Spleen (tissue), 11 donors: Measurements from ENCODE around the gene SPHK1. TPM values are rescaled to one million over a fixed set of nuclear protein-coding genes. Genes with fewer than 3 reads are reported as not detected.

ENCODE experiments used
- DNase-seq: peaks from one replicate; pipeline ENCODE4 v3.0.0-alpha.2; 2020
- H3K27ac ChIP-seq, 8 donors: fragments of 200-600 bp; sonication (generic) in 7 of 8; 1 replicate in 4 of 8; 2 replicates in 4 of 8; pipeline versions ENCODE4 v1.5.0 to v1.8.0; 2016 to 2021; ENCODE audit warnings: inconsistent platforms in 4 of 8, mild to moderate bottlenecking in 4 of 8, moderate library complexity in 1 of 8
- H3K27me3 ChIP-seq, 7 donors: fragments of 200-600 bp; sonication (generic) in 6 of 7; replicated peaks in 1 of 7; 1 replicate in 4 of 7; 2 replicates in 3 of 7; pipeline versions ENCODE4 v1.5.0 to v1.8.0; 2016 to 2021; ENCODE audit warnings: inconsistent platforms in 3 of 7, mild to moderate bottlenecking in 1 of 7
- H3K36me3 ChIP-seq, 6 donors: fragments of 200-600 bp; sonication (generic) in 5 of 6; 1 replicate in 4 of 6; 2 replicates in 2 of 6; pipeline versions ENCODE4 v1.5.0 to v1.8.0; 2016 to 2021; ENCODE audit warnings: inconsistent platforms in 2 of 6
- H3K4me1 ChIP-seq, 6 donors: fragments of 200-600 bp; sonication (generic) in 5 of 6; 1 replicate in 3 of 6; 2 replicates in 3 of 6; pipeline versions ENCODE4 v1.5.0 to v1.8.0; 2016 to 2021; ENCODE audit warnings: inconsistent platforms in 3 of 6
- H3K4me3 ChIP-seq, 8 donors: fragments of 200-600 bp; sonication (generic) in 7 of 8; 1 replicate in 4 of 8; 2 replicates in 4 of 8; pipeline versions ENCODE4 v1.5.0 to v1.8.0; 2016 to 2021; ENCODE audit warnings: inconsistent platforms in 4 of 8, mild to moderate bottlenecking in 4 of 8, moderate library complexity in 2 of 8
- H3K9me3 ChIP-seq, 8 donors: fragments of 200-600 bp; sonication (generic) in 7 of 8; 1 replicate in 4 of 8; 2 replicates in 4 of 8; pipeline versions ENCODE4 v1.5.0 to v1.8.0; 2016 to 2021; ENCODE audit warnings: inconsistent platforms in 4 of 8
- CTCF ChIP-seq, 11 experiments: fragments of 200-600 bp in 7 of 11; fragments of 450-650 bp in 4 of 11; sonication (generic) in 4 of 11; IDR thresholded peaks in 8 of 11; conservative IDR thresholded peaks in 3 of 11; 1 replicate in 7 of 11; 2 replicates in 4 of 11; pipeline versions ENCODE4 v1.4.0 to v1.8.0; 2016 to 2021; ENCODE audit warnings: antibody characterized with exemption in 11 of 11, inconsistent platforms in 4 of 11, mild to moderate bottlenecking in 1 of 11
- POLR2A ChIP-seq, 3 donors: fragments of 450-650 bp; IDR thresholded peaks; one replicate each; pipeline ENCODE4 v1.5.1; 2017; ENCODE audit warnings: antibody characterized with exemption in 3 of 3, mild to moderate bottlenecking in 1 of 3
- POLR2AphosphoS5 ChIP-seq, 3 donors: sonication (generic); formaldehyde crosslinking; IDR thresholded peaks; one replicate each; pipeline ENCODE4 v1.5.1; 2017; ENCODE audit warnings: antibody characterized with exemption in 3 of 3
- WGBS, 5 donors: extraction: QIAGEN DNeasy Blood & Tissue Kit in 3 of 5; methylation state at CpG; one replicate each; pipeline versions ENCODE4 v1.1.5 to v1.1.7; 2013 to 2018; 5-methylcytosine and 5-hydroxymethylcytosine counted together
- intact Hi-C: fragments of 100-400 bp; cut with DNase I; formaldehyde crosslinking; loops from one replicate; pipeline ENCODE4 v1.15.0; 2023; ENCODE audit warnings: low total_unique reads
- polyA plus RNA-seq, 3 donors: library from polyadenylated mRNA; stranded (reverse); fragments of 200-250 nt; gene quantifications; one replicate each; pipeline ENCODE4 v1.2.1, GENCODE V29; 2013
- total RNA-seq, 7 donors: library from RNA; depleted of rRNA in 3 of 7; stranded (reverse); fragments of >200 nt in 3 of 7; fragmentation: NEBNext Ultra II Directional in 4 of 7; extraction: Animal tissue kit (Norgen Biotek cat#: 25700) in 4 of 7; gene quantifications; one replicate each; pipeline versions ENCODE4 v1.1.0 to v1.2.1, GENCODE V29; 2016 to 2021
- donor health status: healthy with polysubstance abuse.
- donor health status: DM: no; HTN: no; CAD: no; lungs with moderate emphysema.
- donor health status: DM: no; HTN: no; CAD: no.
- donor health status: Bipolar disorder and iron deficiency.
- donor health status: healthy.
- donor health status: DM: no; HTN: no; CAD: no.
- donor health status: DM: yes; HTN: yes; CAD: no.

Gene SPHK1
- total and polyA plus RNA-seq, 10 donors, result 3.7 to 11.4 (median 6.0) TPM

GRCh38 chr17:76417499-76418143 is 33.2 kb downstream of the SPHK1 start:
- WGBS, 5 donors, result 56 to 67% (median 61%) methylated on average over 11 of the region's 11 CpGs
- no peak overlapping the region for H3K4me3 ChIP-seq
- peaks cover 0 to 82% (median 42%) of the 10 kb centered on the region in 6 donors for H3K4me1 ChIP-seq
- TF ChIP-seq POLR2A (IDR thresholded peaks at IDR 0.05), result no peak
- no peak for TF ChIP-seq CTCF (IDR thresholded peaks at IDR 0.05 in 8 of 11, conservative IDR thresholded peaks at IDR 0.05 in 3 of 11)
- no peak for TF ChIP-seq POLR2AphosphoS5 (IDR thresholded peaks at IDR 0.05)
- no peaks in the 10 kb centered on the region for H3K9me3 ChIP-seq
- intact Hi-C loops, result no loop called here
- H3K27ac ChIP-seq, result no peak overlapping the region
- H3K36me3 ChIP-seq, result peaks cover 0 to 20% (median 0%) of the 10 kb centered on the region in 6 donors
- DNase-seq, result peak; percentile 53
- H3K27me3 ChIP-seq, result no peaks in the 10 kb centered on the region

- Histone ChIP-seq H3K4me3 (no peak overlapping the region), H3K9me3 (no peaks in the 10 kb centered on the region), H3K27me3 (no peaks in the 10 kb centered on the region), H3K36me3 (peaks cover 0 to 15% (median 0%) of the 10 kb centered on the region in 6 donors), H3K27ac (peak overlapping the region in 1 of 8 donors; percentile 30), H3K4me1 (peaks cover 0 to 85% (median 45%) of the 10 kb centered on the region in 6 donors)
- WGBS, 5 donors, result 74 to 85% (median 84%) methylated on average over 16 to 17 of the region's 17 CpGs
- intact Hi-C loops, result no loop called here
- TF ChIP-seq POLR2AphosphoS5 (IDR thresholded peaks at IDR 0.05) (no peak), POLR2A (IDR thresholded peaks at IDR 0.05) (no peak), CTCF (IDR thresholded peaks at IDR 0.05 in 8 of 11, conservative IDR thresholded peaks at IDR 0.05 in 3 of 11) (no peak)
- DNase-seq, result peak; percentile 70
These were observed 35.3 kb downstream of the SPHK1 start for GRCh38 chr17:76419576-76420260.

DNA sequence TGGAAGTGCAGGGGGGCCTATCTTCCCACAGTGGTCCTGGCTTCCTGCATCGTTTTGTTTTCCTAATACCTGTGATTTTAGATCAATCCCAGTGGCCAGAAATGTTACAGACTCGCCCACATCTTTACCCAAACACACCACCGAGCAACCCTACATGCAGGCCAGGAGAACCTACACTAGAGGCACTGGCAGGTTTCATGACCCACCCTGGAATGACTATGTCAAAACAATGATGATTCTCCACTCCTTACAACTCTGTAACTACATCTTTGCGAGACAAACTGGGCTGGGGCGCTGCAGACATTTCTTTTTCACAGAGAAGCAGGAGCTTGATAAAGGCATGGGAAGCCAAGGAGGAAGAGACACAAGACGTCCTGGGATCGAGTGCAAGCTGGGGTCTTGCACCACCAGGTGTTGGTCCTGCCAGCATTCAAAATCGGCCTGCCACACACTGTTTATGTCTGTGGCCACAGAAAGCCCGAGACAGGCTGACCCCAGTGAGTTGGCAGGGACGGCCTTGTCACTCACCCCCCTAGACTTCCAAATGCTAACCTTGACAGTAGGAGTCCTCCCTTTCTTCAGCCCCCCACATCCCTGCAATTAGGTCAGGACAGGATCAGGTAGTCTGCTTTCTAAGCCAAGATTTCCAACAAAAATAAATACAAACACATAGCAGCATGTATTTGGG is 36.1 kb downstream of the SPHK1 start:
- no peaks in the 10 kb centered on the region for H3K9me3 ChIP-seq
- no peak overlapping the region for H3K4me3 ChIP-seq
- WGBS, 5 donors, result 66 to 83% (median 77%) methylated on average over 10 of the region's 10 CpGs
- H3K36me3 ChIP-seq, result peaks cover 0 to 15% (median 0%) of the 10 kb centered on the region in 6 donors
- H3K4me1 ChIP-seq, result peaks cover 0 to 84% (median 43%) of the 10 kb centered on the region in 6 donors
- no peak for DNase-seq
- H3K27ac ChIP-seq, result peak overlapping the region in 1 of 8 donors; percentile 30
- H3K27me3 ChIP-seq, result no peaks in the 10 kb centered on the region
- intact Hi-C loops, result no loop called here
- no peak for TF ChIP-seq POLR2A (IDR thresholded peaks at IDR 0.05)
- no peak for TF ChIP-seq POLR2AphosphoS5 (IDR thresholded peaks at IDR 0.05)
- no peak for TF ChIP-seq CTCF (IDR thresholded peaks at IDR 0.05 in 8 of 11, conservative IDR thresholded peaks at IDR 0.05 in 3 of 11)

DNA sequence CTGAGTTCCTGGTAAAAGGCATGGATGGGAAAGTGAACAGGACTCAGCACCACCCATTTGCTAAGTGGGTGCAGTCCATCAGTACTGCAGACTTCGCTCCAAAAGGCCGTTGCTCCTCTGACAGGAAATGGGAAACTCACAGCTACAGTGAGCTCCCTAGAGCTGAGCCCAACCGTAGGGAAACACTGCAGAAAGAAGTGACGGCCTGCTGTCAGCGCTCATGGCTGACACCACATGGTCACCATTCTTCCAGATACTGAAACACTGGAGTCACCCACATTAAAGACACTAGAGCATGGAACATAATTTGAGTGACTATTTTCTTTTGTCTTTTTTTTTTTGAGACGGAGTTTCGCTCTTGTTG is 36.6 kb downstream of the SPHK1 start:
- 73 to 78% (median 75%) methylated on average over 7 of the region's 7 CpGs for WGBS, 5 donors
- Histone ChIP-seq H3K36me3 (peaks cover 0 to 15% (median 0%) of the 10 kb centered on the region in 6 donors), H3K27ac (peak overlapping the region in 1 of 8 donors; percentile 30)

More for the DNA sequence above, 36.6 kb downstream of the SPHK1 start:
- Histone ChIP-seq H3K27me3 (no peaks in the 10 kb centered on the region), H3K4me1 (peaks cover 0 to 89% (median 43%) of the 10 kb centered on the region in 6 donors), H3K9me3 (no peaks in the 10 kb centered on the region), H3K4me3 (no peak overlapping the region)
- TF ChIP-seq CTCF (IDR thresholded peaks at IDR 0.05 in 8 of 11, conservative IDR thresholded peaks at IDR 0.05 in 3 of 11) (no peak), POLR2A (IDR thresholded peaks at IDR 0.05) (no peak), POLR2AphosphoS5 (IDR thresholded peaks at IDR 0.05) (no peak)
- intact Hi-C loops, result no loop called here
- peak; percentile 46 for DNase-seq
